ENCODE measurements around the gene LTBP1.

- TF ChIP-seq CTCF (IDR thresholded peaks at IDR 0.05) (no peak), POLR2A (IDR thresholded peaks at IDR 0.05) (no peak), POLR2AphosphoS5 (IDR thresholded peaks at IDR 0.05) (no peak)
These were observed 51.0 kb downstream of the LTBP1 start for GRCh38 chr2:32997705-32998104.

All from breast epithelium (tissue), 3 donors.